KOPT-K1 (cell line): ENCODE data around the gene SPECC1L.
A peak's percentile ranks its signal among the peaks of the same experiment; 100 is the strongest.

Experiments used
- H3K27ac ChIP-seq: fragments of 200-600 bp; sonication (generic); 2 replicates; pipeline ENCODE4 v1.5.1; 2016; ENCODE audit warnings: antibody characterized with exemption, mild to moderate bottlenecking, low read depth, low read length; ENCODE audit not compliant: poor library complexity, severe bottlenecking
- H3K36me3 ChIP-seq: fragments of 200-600 bp; sonication (generic); 2 replicates; pipeline ENCODE4 v1.5.1; 2017; ENCODE audit warnings: antibody characterized with exemption, mild to moderate bottlenecking, low read length, moderate library complexity; ENCODE audit not compliant: insufficient read depth
- H3K9me3 ChIP-seq: fragments of 200-600 bp; sonication (generic); 2 replicates; pipeline ENCODE4 v1.5.1; 2017; ENCODE audit warnings: antibody characterized with exemption, low read length, mild to moderate bottlenecking; ENCODE audit not compliant: insufficient read depth, poor library complexity, severe bottlenecking

The SPECC1L gene

DNA sequence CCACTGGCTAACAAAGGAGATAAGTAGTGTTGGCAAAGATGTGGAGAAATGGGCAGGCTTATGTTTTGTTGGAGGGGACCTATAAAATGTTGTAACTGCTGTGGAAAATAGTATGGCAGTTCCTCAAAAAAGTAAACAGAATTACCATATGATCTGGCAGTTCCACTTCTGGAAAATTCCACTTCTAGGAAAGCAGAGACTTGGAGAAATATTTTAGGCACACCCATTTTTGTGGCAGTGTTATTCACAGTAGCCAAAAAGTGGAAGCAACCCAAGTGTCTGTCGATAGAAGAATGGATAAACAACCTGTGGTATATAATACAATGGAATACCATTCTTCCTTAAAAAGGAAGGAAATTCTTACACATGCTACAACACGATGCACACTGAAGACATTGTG lies 99.8 kb downstream of the SPECC1L start:
- H3K36me3 ChIP-seq = peaks cover 91% of the 10 kb centered on the region
- no peak overlapping the region for H3K27ac ChIP-seq
- H3K9me3 ChIP-seq = peaks cover 12% of the 10 kb centered on the region

- Histone ChIP-seq H3K9me3 (peaks cover 11% of the 10 kb centered on the region), H3K36me3 (peaks cover 77% of the 10 kb centered on the region), H3K27ac (no peak overlapping the region)
These were observed 105.4 kb downstream of the SPECC1L start for GRCh38 chr22:24376002-24376401.

DNA sequence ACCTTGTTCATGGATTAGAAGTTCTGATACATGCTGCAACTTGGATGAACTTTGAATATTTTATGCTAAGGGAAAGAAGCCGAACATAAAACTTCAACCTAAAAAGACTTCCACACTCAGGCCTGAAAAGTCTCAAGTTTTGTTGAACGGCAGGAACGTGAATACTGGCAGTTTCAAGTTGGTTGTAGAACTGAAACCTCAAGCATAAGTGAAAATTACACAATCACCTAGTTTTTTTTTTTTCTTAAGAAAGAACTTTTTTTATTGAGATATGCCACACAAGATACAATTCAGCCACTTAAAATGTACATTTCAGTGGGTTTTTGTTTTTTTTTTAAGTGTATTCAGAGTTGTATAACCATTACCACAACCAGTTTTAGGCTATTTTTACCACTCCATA lies 106.0 kb downstream of the SPECC1L start:
- Histone ChIP-seq H3K36me3 (peaks cover 77% of the 10 kb centered on the region), H3K27ac (no peak overlapping the region), H3K9me3 (peaks cover 5% of the 10 kb centered on the region)

DNA sequence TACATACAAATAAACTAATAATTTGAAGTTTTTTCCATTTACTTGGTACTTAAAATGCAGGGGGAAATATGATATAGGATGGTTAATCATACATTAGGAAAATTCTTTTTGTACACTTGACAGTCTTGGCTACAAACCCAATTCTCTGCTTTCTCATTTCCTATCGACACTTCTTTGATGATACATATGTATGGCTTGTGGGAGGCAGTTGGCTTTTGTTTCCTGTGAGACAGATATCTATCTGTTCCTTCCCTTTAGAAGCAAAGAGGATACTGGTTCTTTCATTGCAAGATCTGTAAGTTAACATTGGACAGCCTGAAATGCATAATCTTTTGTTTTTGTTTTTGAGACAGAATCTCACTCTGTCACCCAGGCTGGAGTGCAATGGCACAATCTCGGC lies 108.9 kb downstream of the SPECC1L start:
- H3K27ac ChIP-seq = peak overlapping the region; percentile 54
- H3K9me3 ChIP-seq = no peaks in the 10 kb centered on the region
- H3K36me3 ChIP-seq = peaks cover 67% of the 10 kb centered on the region

DNA sequence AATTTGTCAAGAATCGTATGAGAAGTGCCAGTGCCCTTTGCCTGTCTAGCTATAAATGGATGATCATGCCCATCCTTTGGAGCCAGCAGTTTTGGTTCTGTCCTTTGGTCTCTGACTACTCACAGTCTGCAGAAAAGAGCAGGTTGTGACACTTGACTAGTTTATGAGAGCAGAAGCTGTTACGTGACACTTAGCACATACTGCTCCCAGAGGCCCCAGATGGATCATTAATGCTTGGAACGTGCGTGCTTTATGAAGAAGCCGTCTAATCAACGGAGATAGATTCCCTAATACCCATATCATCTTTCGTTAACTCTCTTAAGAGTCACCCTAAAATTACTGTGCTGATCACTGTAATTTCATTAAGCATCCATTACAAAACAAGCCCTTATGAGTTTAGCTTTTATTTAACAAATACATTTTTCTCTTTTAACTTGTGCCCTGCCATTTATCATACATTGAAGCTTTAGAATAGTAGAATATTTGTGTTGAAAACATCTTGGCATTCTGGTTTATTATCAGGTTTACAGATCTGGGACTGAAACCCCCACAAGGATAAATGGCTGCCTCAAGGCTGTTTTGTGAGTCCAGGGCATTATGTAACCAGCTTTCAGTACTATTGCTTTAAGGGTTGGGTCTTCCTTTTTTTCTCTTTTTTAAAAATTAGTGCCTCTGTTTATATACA lies 109.7 kb downstream of the SPECC1L start:
- H3K9me3 ChIP-seq = no peaks in the 10 kb centered on the region
- peaks cover 62% of the 10 kb centered on the region for H3K36me3 ChIP-seq
- H3K27ac ChIP-seq = peak overlapping the region; percentile 54

DNA sequence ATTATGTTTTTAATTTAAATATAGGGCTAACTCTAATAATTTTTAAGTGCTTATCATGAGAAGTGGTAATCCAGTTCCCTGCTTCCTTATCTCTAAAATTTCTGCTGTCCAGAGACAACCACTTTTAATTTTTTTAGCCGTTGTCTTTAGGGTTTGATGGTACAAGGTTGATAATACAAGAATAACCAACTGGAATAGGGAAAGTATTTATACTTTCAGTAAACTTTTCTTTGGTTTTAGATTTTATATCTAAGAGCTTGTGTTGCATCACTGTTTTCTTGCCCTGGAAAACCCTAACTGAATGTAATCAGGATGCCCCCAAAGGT lies 110.2 kb downstream of the SPECC1L start:
- Histone ChIP-seq H3K9me3 (no peaks in the 10 kb centered on the region), H3K27ac (no peak overlapping the region), H3K36me3 (peaks cover 60% of the 10 kb centered on the region)

DNA sequence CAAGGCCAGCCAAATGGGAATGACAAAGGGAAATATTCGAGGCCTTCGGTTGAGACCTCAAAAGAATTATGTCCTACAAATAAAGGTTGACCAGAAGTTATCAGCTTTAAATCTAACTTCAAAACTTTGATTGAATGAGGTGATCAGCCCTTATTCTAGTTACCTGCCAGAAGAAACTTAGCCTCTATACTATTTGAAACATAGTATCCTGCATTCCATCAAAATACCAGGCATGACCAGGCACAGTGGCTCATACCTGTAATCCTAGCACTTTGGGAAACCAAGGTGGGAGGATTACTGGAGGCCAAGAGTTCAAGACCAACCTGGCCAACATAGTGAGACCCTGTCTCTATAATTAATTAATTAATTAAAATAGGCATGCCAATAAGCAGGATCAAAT lies 112.4 kb downstream of the SPECC1L start:
- peaks cover 53% of the 10 kb centered on the region for H3K36me3 ChIP-seq
- no peaks in the 10 kb centered on the region for H3K9me3 ChIP-seq
- H3K27ac ChIP-seq = no peak overlapping the region

- Histone ChIP-seq H3K27ac (no peak overlapping the region), H3K9me3 (no peaks in the 10 kb centered on the region), H3K36me3 (peaks cover 51% of the 10 kb centered on the region)
These were observed 113.5 kb downstream of the SPECC1L start for GRCh38 chr22:24384131-24384530.

- no peak overlapping the region for H3K27ac ChIP-seq
- no peaks in the 10 kb centered on the region for H3K9me3 ChIP-seq
- peaks cover 54% of the 10 kb centered on the region for H3K36me3 ChIP-seq
These were observed 116.4 kb downstream of the SPECC1L start for GRCh38 chr22:24386937-24387471.

DNA sequence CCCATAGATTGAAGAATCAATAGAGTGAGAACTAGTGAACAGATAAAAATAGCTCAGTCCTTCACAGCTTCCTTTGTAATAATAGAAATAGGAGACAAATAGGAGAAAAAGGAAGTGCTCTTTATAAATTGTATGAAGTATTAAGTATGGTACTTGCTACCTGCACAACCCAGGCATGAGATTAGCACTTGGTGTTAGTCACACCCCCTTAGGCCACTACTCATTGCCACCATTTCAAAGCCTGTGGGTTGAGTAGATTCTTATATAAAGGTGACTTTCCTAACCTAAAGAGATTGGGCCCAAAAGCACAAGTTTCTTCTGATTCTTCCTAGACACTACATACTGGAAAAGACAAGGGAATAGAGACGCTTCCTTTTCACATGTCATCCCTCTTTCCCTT lies 119.0 kb downstream of the SPECC1L start:
- no peaks in the 10 kb centered on the region for H3K9me3 ChIP-seq
- H3K27ac ChIP-seq = no peak overlapping the region
- peaks cover 66% of the 10 kb centered on the region for H3K36me3 ChIP-seq

- H3K36me3 ChIP-seq = peaks cover 69% of the 10 kb centered on the region
- H3K9me3 ChIP-seq = no peaks in the 10 kb centered on the region
- no peak overlapping the region for H3K27ac ChIP-seq
These were observed 119.5 kb downstream of the SPECC1L start for GRCh38 chr22:24390156-24390555.

- no peaks in the 10 kb centered on the region for H3K9me3 ChIP-seq
- H3K27ac ChIP-seq = no peak overlapping the region
- peaks cover 71% of the 10 kb centered on the region for H3K36me3 ChIP-seq
These were observed 119.9 kb downstream of the SPECC1L start for GRCh38 chr22:24390576-24390975.

DNA sequence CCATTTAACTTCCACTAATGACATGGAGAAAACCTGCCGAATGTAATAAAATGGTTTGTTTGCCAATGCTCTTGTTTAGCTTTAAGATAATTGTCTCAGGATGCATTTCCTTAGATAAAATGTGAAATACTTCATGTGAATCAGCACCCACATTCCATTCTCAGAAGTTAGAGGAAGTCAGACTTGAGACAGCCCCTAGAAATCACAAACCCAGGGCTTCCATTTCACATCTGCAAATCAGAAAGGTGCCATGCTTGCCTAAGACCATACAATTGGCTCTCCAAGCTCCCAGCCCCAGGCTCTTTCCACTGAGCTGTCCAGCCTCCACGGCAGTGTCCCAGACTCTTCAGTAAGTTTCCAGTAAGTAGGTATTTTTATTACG lies 121.2 kb downstream of the SPECC1L start:
- no peaks in the 10 kb centered on the region for H3K9me3 ChIP-seq
- no peak overlapping the region for H3K27ac ChIP-seq
- peaks cover 75% of the 10 kb centered on the region for H3K36me3 ChIP-seq

DNA sequence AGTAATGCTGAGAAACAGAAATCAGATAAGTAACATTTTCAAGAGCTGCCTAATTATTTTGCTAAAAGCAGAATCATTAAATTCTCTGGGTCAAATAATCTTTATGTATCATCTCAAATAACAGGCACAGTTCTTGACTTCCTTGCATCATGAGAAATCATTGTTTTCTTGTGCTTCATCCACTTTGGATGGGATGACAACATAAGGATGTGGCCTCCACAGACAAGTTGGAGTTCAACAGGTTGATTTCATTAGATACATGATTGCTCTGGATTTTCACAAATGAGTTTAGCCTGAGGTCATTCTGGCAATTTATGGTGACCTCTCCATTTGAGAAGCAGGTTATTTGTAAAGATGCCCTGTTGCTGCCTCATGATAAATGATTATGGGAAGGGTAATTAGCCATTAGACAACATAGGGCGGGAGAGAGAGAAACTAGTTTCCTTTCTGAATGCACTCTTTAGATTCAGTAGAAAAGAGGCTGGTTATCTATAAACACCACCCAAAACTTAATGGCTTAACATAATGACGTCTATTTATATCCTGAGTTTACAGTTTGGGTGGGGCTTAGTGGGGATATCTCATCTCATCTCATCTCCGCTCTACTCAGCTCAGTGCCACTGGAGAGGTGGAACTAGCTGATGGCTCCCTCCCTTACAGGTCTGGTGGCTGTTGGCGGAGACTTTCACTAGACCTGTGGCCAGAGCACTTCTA lies 121.7 kb downstream of the SPECC1L start:
- no peak overlapping the region for H3K27ac ChIP-seq
- peaks cover 75% of the 10 kb centered on the region for H3K36me3 ChIP-seq
- no peaks in the 10 kb centered on the region for H3K9me3 ChIP-seq

GRCh38 chr22:24393012-24393559 lies 122.5 kb downstream of the SPECC1L start:
- peaks cover 82% of the 10 kb centered on the region for H3K36me3 ChIP-seq
- no peak overlapping the region for H3K27ac ChIP-seq
- no peaks in the 10 kb centered on the region for H3K9me3 ChIP-seq
